ENCODE data around the gene HEXIM2.

DNA sequence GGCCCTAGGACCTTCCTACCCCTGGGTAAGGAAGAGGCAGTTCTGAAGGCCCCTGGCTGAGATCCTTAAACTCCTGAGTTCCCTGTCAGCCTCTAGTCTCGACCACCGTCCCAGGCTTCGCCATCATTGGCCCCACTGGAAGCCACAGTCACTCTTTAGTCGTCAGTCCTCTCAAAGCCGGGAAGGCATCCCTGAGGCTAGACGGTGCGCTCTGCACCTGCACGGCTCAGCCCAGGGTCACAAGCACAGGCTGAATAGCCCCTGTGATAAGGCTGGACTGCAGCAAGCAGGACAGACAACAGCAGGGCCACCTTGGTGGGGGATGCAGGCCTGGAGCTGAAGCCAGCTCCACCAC, 16.7 kb upstream of the HEXIM2 start:
- TF ChIP-seq, protein P1, sequence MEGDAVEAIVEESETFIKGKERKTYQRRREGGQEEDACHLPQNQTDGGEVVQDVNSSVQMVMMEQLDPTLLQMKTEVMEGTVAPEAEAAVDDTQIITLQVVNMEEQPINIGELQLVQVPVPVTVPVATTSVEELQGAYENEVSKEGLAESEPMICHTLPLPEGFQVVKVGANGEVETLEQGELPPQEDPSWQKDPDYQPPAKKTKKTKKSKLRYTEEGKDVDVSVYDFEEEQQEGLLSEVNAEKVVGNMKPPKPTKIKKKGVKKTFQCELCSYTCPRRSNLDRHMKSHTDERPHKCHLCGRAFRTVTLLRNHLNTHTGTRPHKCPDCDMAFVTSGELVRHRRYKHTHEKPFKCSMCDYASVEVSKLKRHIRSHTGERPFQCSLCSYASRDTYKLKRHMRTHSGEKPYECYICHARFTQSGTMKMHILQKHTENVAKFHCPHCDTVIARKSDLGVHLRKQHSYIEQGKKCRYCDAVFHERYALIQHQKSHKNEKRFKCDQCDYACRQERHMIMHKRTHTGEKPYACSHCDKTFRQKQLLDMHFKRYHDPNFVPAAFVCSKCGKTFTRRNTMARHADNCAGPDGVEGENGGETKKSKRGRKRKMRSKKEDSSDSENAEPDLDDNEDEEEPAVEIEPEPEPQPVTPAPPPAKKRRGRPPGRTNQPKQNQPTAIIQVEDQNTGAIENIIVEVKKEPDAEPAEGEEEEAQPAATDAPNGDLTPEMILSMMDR (optimal IDR thresholded peaks at IDR 0.05 in 1 of 3, IDR thresholded peaks at IDR 0.05 in 1 of 3, conservative IDR thresholded peaks at IDR 0.05 in 1 of 3; ENCODE audit: extremely low read depth in 1 of 3, insufficient read depth in 2 of 3, low read length in 3 of 3), result no peak
- no peak for TF ChIP-seq EZH2 (IDR thresholded peaks at IDR 0.05; ENCODE audit: low read length)
